Measurements from ENCODE around the gene RAB6C.
A peak's percentile ranks its signal among the peaks of the same experiment; 100 is the strongest.
"Not testable (repeated sequence)": the region's sequence is repeated elsewhere in the genome, so short reads cannot be mapped to it uniquely, and the experiment has no call there.

The RAB6C gene

DNA sequence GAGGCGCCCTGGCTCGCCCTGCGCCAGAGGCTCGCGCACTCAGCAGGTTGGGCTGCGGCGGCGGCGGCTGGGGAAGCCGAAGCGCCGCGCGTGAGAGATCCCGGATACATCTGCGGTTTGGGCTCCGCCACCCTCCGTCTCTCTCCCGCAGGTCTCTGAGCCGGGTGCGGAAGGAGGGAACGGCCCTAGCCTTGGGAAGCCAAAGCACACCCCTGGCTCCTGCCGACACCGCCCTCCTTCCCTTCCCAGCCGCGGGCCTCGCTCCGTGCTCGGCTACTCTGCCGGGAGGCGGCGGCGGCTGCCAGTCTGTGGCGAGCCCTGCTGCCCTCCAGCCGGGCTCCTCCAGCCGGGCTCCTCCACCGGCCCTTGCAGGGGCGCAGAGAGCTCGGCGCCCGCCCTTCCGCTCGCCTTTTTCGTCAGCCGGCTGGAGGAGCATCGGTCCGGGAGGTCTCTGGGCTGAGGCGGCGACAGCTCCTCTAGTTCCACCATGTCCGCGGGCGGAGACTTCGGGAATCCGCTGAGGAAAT lies at the start of gene RAB6C:
RAB6C (plus strand) TSS at position 38 of the 527 bp plus-strand sequence; CDS start at position 488, 450 bp downstream.
- peak; percentile 63 for DNase-seq

- no peak for DNase-seq
Observed at GRCh38 chr2:129930451-129930850, 49.0 kb upstream of the RAB6C start.

GRCh38 chr2:129933387-129933786 lies 46.1 kb upstream of the RAB6C start:
- DNase-seq: not testable (repeated sequence)

- DNase-seq: no peak
Observed at GRCh38 chr2:129934044-129934822, 45.2 kb upstream of the RAB6C start.

- DNase-seq: no peak
Observed at GRCh38 chr2:129935118-129935517, 44.3 kb upstream of the RAB6C start.

DNA sequence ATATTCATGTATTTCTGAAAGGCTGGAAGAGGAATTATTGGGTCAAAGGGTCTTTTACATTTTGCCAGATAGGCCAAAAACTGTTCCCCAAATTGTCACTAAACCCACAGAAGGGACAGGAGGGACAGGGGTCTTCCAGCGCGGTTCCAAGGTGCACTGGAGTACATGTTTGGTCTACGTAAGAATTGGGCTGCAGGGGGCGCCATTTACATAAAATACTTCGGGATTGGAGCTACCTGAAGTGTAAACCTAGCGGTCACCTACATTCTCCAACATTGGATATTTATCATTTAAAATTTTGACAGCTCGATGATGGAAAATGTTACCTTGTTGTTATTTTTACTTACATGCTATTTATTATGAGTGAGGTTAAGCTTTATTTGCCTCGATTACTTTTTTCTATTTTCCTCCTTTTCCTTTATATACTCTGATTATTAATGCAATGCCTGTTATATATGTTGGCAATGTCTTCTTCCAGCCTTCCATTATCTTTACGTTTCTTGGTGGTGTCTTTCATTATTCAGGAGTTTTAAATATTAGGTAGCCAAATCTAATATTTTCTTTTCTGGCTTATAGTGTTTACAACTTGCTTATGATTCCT lies 43.0 kb upstream of the RAB6C start:
- no peak for DNase-seq

DNA sequence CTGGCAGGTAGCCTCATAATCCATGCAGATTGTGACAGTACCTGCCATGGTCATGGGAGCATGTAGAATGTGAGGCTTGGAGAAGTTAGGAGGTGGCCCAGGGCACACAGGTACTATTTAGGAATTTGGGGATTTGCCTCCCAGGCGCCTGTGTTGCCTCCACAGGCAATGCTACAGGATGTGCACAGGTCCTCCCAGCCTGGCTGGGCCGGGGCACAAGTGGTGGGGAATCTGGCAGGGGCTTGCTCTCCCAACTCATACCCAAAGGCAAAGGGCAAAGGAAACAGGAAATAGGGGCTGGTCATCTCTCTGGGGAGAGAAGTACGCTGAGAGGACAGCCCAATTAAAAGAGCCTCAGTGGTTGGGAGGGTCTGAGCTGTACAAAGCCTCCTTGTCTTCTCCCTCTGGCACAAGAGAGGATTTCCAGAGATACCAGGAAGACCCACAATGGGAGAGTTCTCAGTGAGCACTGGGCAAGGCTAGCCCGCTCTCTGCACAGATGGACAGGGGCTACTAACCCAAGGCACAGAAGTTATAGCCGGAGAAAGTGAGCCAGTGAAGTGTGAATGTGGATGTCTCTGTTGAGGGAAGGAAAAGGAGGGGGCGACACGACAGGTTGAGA lies 40.5 kb upstream of the RAB6C start:
- not testable (repeated sequence) for DNase-seq

DNA sequence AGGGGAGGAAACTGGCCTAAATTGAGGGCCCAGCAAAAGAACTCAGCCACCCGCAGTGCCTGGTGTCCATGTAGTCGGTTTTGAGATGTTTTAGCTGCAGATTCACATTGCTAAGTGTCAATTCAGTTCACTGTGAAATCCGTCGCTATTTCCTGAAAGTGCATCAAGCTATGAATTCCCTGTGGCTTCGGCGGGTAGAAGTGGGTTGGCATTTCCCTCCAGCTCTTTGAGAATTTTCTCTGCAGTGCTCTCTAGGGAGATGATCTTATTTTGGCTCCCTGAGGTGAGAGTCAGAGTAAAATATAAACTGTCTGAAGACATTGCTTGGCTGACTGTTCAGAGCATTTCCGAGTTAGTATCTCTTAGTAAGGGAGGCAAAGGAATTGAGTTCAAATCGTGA lies 36.0 kb upstream of the RAB6C start:
- not testable (repeated sequence) for DNase-seq

DNA sequence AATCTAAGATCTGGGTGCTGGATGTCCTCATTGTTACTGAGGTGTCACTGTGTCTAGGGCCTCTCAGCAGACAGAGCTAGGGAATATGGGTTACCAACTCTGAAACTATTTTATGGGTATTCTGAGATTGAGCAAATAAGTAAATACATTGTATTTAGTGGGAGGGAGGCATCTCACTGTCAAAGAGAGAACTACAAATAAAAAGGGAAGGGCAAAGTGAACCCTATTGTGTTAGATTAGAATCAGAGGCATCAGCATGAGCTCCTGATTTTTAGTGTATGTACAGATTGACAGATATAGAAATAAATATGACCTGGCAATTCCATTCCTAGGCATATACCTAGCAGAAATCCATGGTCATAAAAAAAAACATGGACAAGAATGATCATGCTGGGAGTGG lies 33.9 kb upstream of the RAB6C start:
- no peak for DNase-seq

DNA sequence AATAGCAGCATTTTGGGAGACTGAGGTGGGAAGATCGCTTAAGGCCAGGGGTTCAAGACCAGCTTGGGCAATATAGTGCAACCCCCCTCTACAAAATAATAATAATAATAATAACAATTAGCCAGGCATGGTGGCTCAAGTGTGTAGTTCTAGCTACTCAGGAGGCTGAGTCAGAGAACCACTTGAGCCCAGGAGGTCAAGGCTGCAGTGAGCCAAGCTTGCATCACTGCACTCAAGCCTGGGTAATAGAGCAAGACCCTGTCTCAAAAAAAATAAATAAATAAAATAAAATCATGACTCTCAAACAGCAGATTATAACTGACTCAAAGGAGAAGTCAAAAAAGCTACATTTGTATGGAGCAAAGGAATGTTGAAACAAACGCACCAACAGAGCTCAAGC lies 31.8 kb upstream of the RAB6C start:
- DNase-seq: not testable (repeated sequence)

DNA sequence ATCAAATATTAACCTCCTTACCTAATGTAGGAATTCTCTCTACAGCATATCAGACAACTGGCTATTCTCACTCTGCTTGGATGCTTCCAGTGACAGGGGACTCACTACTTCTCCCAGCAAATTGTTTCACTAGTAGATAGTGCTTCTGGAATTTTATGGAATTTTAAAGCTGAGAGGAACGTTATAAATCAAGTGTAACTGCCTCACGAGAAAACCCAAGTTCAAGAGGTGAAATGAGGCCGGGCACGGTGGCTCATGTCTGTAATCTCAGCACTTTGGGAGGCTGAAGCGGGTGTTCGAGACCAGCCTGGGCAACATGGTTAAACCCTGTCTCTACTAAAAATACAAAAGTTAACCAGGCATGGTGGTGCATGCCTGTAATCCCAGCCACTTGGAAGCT lies 23.3 kb upstream of the RAB6C start:
- DNase-seq: not testable (repeated sequence)

DNA sequence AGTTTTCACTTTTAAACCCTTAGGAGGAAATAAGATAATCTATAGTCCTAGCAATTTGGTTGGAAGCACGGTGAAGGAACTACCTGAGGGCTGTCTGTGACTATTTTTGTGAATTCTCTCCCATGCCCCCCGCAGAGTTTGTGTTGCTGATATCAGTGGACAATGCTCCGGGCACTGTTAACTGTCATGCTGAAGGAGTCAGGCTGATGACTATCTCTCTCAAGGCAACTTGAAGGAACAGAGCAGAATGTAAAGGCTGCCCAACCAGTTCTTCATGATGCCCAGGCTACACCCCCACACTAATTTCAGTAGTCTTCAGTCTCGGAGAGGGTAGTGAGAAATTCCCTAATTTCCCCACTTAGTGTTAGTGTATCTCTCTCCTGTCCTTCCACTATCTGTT lies 21.6 kb upstream of the RAB6C start:
- DNase-seq: no peak

GRCh38 chr2:129958736-129959135 lies 20.7 kb upstream of the RAB6C start:
- not testable (repeated sequence) for DNase-seq

- DNase-seq: peak; percentile 5
Observed at GRCh38 chr2:129968605-129969004, 10.9 kb upstream of the RAB6C start.

GRCh38 chr2:129975016-129975774 lies 4.3 kb upstream of the RAB6C start:
- no peak for DNase-seq

DNA sequence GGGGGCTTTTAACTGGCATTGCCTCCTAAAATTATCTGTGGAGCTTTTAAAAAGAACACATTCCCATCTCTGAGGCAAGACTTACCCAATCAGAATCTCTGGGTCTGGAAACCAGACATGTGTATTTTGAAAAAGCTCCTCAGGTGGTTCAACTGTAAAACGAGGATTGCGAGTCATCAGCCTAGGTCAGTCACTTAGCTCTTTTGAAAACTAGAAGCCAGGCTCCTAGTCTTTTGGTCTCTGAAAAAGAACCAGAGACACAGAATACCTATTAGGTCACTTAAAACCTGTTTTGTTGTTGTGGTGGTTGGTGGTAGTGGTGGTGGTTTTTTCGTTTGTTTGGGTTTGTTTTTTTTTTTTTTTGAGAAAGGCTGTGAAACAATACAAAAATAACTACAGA lies 2.5 kb upstream of the RAB6C start:
- DNase-seq: not testable (repeated sequence)

GRCh38 chr2:129977986-129978385 lies 1.5 kb upstream of the RAB6C start:
- no peak for DNase-seq

DNA sequence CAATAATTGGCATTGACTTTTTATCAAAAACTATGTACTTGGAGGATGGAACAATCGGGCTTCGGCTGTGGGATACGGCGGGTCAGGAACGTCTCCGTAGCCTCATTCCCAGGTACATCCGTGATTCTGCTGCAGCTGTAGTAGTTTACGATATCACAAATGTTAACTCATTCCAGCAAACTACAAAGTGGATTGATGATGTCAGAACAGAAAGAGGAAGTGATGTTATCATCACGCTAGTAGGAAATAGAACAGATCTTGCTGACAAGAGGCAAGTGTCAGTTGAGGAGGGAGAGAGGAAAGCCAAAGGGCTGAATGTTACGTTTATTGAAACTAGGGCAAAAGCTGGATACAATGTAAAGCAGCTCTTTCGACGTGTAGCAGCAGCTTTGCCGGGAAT lies 780 bp downstream of the RAB6C start:
- peak; percentile 2 for DNase-seq

DNA sequence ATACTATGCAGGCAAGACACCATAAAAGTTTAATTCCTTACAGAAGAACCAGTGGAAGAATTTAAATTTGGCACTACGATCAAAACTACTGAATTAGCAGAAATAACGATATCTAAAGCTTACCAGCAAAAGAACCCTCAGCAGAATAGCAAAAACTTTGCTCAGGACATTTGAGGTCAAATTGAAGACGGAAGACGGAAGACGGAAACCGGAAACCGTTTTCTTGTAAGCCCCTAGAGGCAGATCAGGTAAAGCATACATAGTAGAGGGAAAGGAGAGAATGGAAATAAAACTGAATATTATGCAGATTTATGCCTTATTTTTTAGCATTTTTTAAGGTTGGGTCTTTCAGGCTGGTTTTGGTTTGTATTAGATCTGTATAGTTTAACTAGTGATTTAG lies 2.2 kb downstream of the RAB6C start:
- not testable (repeated sequence) for DNase-seq

DNA sequence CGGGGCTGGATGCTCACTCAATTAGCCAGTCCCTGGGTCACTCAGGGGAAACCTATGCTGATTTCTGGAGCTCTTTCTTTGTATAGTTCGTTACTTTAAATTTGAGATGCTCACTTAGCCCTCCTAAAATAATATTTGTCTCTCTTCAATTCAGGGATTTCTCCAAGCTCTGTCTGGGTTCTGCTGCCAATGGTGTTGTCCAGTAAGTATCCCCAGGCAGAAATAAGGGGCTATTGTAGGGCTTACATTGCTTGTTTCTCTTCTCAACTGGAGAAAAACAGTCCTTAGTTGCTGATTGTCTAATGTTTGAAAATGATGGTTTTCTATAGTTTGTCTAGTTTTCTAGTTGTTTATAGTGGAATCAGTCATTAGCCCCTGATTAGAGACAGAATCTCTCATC lies 5.0 kb downstream of the RAB6C start:
- no peak for DNase-seq

DNA sequence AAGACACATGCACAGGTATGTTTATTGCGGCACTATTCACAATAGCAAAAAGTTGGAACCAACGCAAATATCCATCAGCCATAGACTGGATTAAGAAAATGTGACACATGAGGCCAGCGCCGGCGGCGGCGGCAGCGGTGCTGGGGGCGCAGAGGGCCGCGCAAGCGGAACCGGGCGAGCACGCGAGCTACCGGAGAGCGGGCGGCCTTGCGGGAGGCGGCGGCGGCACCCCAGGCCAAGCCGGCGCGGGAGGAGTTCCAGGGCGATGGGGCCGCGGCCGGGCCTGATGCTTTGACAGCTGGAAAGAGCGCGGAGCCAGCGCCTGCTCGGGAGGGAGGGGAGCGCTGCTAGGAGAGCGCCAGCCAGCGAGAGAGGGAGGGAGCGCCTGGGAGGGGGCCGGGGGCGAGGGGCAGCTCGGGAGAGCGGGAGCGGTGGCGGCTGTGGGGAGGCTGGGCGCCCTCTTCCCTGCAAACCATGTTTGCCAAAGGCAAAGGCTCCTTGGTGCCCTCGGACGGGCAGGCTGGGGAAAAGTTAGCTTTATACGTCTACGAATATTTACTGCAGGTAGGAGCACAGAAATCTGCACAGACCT lies 13.0 kb downstream of the RAB6C start:
- not testable (repeated sequence) for DNase-seq

GRCh38 chr2:129993151-129993550 lies 13.7 kb downstream of the RAB6C start:
- not testable (repeated sequence) for DNase-seq

Data from NCI-H69 (cell line).